Natural killer cell (primary cell): ENCODE results near the gene GREB1. TPM values are rescaled to one million over a fixed set of nuclear protein-coding genes. Genes with fewer than 3 reads are reported as not detected.

ENCODE experiments used
- ATAC-seq, 3 donors: fragments of 150-1000 bp in 2 of 3; fragments of 200-7000 bp in 1 of 3; cut with Tn5 transposase; 1 replicate in 1 of 3; 2 replicates in 2 of 3; pipeline ENCODE4 v1.10.0; 2021; ENCODE audit warnings: mild to moderate bottlenecking in 2 of 3, moderate library complexity in 2 of 3
- DNase-seq, 2 donors: peaks; one replicate each; pipeline versions ENCODE4 v3.0.0 to v3.0.0-alpha.2; 2013 to 2021; ENCODE audit warnings: mixed read lengths in 1 of 2
- H3K27ac ChIP-seq: one replicate; pipeline ENCODE4 v1.5.1; 2013; ENCODE audit warnings: mild to moderate bottlenecking, low read length
- H3K27me3 ChIP-seq: one replicate; pipeline ENCODE4 v1.6.1; 2013; ENCODE audit warnings: low read length; ENCODE audit not compliant: control insufficient read depth, insufficient read depth
- H3K36me3 ChIP-seq: one replicate; pipeline ENCODE4 v1.6.1; 2013; ENCODE audit warnings: low read length; ENCODE audit not compliant: control insufficient read depth, insufficient read depth
- H3K4me1 ChIP-seq: one replicate; pipeline ENCODE4 v1.6.1; 2013; ENCODE audit warnings: low read length; ENCODE audit not compliant: control insufficient read depth, insufficient read depth
- H3K4me3 ChIP-seq: one replicate; pipeline ENCODE4 v1.5.1; 2013; ENCODE audit warnings: low read length
- H3K9me3 ChIP-seq: one replicate; pipeline ENCODE4 v1.6.1; 2013; ENCODE audit warnings: low read length; ENCODE audit not compliant: control insufficient read depth, insufficient read depth
- H3K27ac Mint-ChIP-seq, 2 donors: one replicate each; pipeline ENCODE4 v1.8.0; 2022; ENCODE audit warnings: mild to moderate bottlenecking in 2 of 2, mixed read lengths in 2 of 2, moderate library complexity in 1 of 2
- H3K27me3 Mint-ChIP-seq, 2 donors: one replicate each; pipeline ENCODE4 v1.8.0; 2022; ENCODE audit warnings: low read depth in 2 of 2, mixed read lengths in 2 of 2
- H3K36me3 Mint-ChIP-seq: one replicate; pipeline ENCODE4 v1.8.0; 2022; ENCODE audit warnings: mixed read lengths
- H3K4me1 Mint-ChIP-seq, 2 donors: one replicate each; pipeline ENCODE4 v1.8.0; 2022; ENCODE audit warnings: mixed read lengths in 2 of 2
- H3K4me3 Mint-ChIP-seq: one replicate; pipeline ENCODE4 v1.8.0; 2022; ENCODE audit warnings: mild to moderate bottlenecking, moderate library complexity, mixed read lengths
- H3K9me3 Mint-ChIP-seq, 2 donors: one replicate each; pipeline ENCODE4 v1.8.0; 2022; ENCODE audit warnings: mixed read lengths in 2 of 2
- CTCF ChIP-seq: fragments of 200-600 bp; IDR thresholded peaks from one replicate; pipeline ENCODE4 v1.8.0; 2022; ENCODE audit warnings: antibody characterized with exemption
- WGBS: methylation state at CpG from one replicate; pipeline ENCODE4 v1.1.7; 2013; ENCODE audit warnings: missing lambda C conversion rate; ENCODE audit not compliant: insufficient coverage; 5-methylcytosine and 5-hydroxymethylcytosine counted together
- intact Hi-C: fragments of 100-400 bp; cut with micrococcal nuclease; formaldehyde crosslinking; loops from one replicate; pipeline ENCODE4 v1.14.2; 2022
- total RNA-seq, 4 donors: library from RNA; stranded (reverse); fragments of 120-200 nt in 1 of 4; gene quantifications; one replicate each; pipeline versions ENCODE4 v1.2.3 to v1.2.4, GENCODE V29; 2013 to 2022

GREB1 gene
- total RNA-seq, 3 donors from 2014 or later (not counting 1 experiment from before 2014, with no cell fraction given), result 0.85 to 2.5 (median 2.4) TPM

GRCh38 chr2:11559786-11560155 is 25.9 kb downstream of the GREB1 start:
- Histone ChIP-seq H3K4me3 (no peak overlapping the region), H3K27me3 (peaks cover 4% of the 10 kb centered on the region), H3K36me3 (no peaks in the 10 kb centered on the region), H3K27ac (no peak overlapping the region), H3K9me3 (no peaks in the 10 kb centered on the region), H3K4me1 (no peaks in the 10 kb centered on the region)
- ATAC-seq (no peak), DNase-seq (no peak)
- Mint-ChIP-seq H3K4me3 (no peak overlapping the region), H3K27me3 (peaks cover 22 to 48% of the 10 kb centered on the region in 2 donors), H3K36me3 (no peaks in the 10 kb centered on the region), H3K27ac (no peak overlapping the region), H3K4me1 (peaks cover 0 to under 1% of the 10 kb centered on the region in 2 donors), H3K9me3 (no peaks in the 10 kb centered on the region)
- intact Hi-C loops, result no loop called here
- WGBS, result 75% methylated on average over 7 of the region's 7 CpGs
- no peak for TF ChIP-seq CTCF

- H3K27me3 Mint-ChIP-seq, result peaks cover 12 to 38% of the 10 kb centered on the region in 2 donors
- Histone ChIP-seq H3K36me3 (no peaks in the 10 kb centered on the region), H3K27me3 (peaks cover 4% of the 10 kb centered on the region), H3K4me3 (no peak overlapping the region), H3K9me3 (no peaks in the 10 kb centered on the region), H3K4me1 (no peaks in the 10 kb centered on the region), H3K27ac (no peak overlapping the region)
- ATAC-seq, result no peak
- TF ChIP-seq CTCF, result no peak
- H3K36me3 Mint-ChIP-seq, result no peaks in the 10 kb centered on the region
- H3K27ac Mint-ChIP-seq, result no peak overlapping the region
- no peaks in the 10 kb centered on the region for H3K9me3 Mint-ChIP-seq
- H3K4me1 Mint-ChIP-seq, result no peaks in the 10 kb centered on the region
- 78% methylated on average over 2 of the region's 3 CpGs for WGBS
- no peak overlapping the region for H3K4me3 Mint-ChIP-seq
- intact Hi-C loops, result no loop called here
- no peak for DNase-seq
Observed at GRCh38 chr2:11560806-11561205, 27.0 kb downstream of the GREB1 start.

GRCh38 chr2:11562011-11562410 is 28.2 kb downstream of the GREB1 start:
- Mint-ChIP-seq H3K27me3 (peaks cover 9 to 26% of the 10 kb centered on the region in 2 donors), H3K27ac (no peak overlapping the region), H3K4me1 (no peaks in the 10 kb centered on the region), H3K9me3 (no peaks in the 10 kb centered on the region), H3K4me3 (no peak overlapping the region), H3K36me3 (no peaks in the 10 kb centered on the region)
- Histone ChIP-seq H3K27ac (no peak overlapping the region), H3K36me3 (no peaks in the 10 kb centered on the region), H3K9me3 (no peaks in the 10 kb centered on the region), H3K4me3 (no peak overlapping the region), H3K4me1 (no peaks in the 10 kb centered on the region), H3K27me3 (no peaks in the 10 kb centered on the region)
- 94% methylated on average over 10 of the region's 10 CpGs for WGBS
- intact Hi-C loops, result no loop called here
- ATAC-seq (no peak), DNase-seq (no peak)
- TF ChIP-seq CTCF, result no peak

GRCh38 chr2:11562476-11562875 is 28.6 kb downstream of the GREB1 start:
- intact Hi-C loops, result no loop called here
- 92% methylated on average over 5 of the region's 5 CpGs for WGBS
- DNase-seq (no peak), ATAC-seq (no peak)
- no peak overlapping the region for H3K4me3 ChIP-seq
- H3K27ac Mint-ChIP-seq, result no peak overlapping the region
- H3K27me3 Mint-ChIP-seq, result peaks cover 9 to 21% of the 10 kb centered on the region in 2 donors
- no peaks in the 10 kb centered on the region for H3K36me3 ChIP-seq
- H3K27me3 ChIP-seq, result no peaks in the 10 kb centered on the region
- no peaks in the 10 kb centered on the region for H3K4me1 ChIP-seq
- H3K9me3 ChIP-seq, result no peaks in the 10 kb centered on the region
- no peaks in the 10 kb centered on the region for H3K9me3 Mint-ChIP-seq
- no peak overlapping the region for H3K4me3 Mint-ChIP-seq
- no peak overlapping the region for H3K27ac ChIP-seq
- no peaks in the 10 kb centered on the region for H3K36me3 Mint-ChIP-seq
- no peak for TF ChIP-seq CTCF
- no peaks in the 10 kb centered on the region for H3K4me1 Mint-ChIP-seq
